Fibroblast of lung (primary cell): Measurements from ENCODE around the gene CDYL.

Experiments
- EZH2 ChIP-seq: IDR thresholded peaks from 2 replicates; pipeline ENCODE4 v1.5.1; 2012; ENCODE audit warnings: low read length, control low read depth, mild to moderate bottlenecking; ENCODE audit errors: missing control alignments
- TF ChIP-seq, protein P1 (sequence below), 2 donors: IDR thresholded peaks in 1 of 2; conservative IDR thresholded peaks in 1 of 2; 1 replicate in 1 of 2; 2 replicates in 1 of 2; pipeline ENCODE4 v1.5.1; 2011 to 2012; ENCODE audit warnings: low read length in 2 of 2, control low read depth in 1 of 2, inconsistent platforms in 1 of 2, low read depth in 1 of 2, mild to moderate bottlenecking in 1 of 2

DNA sequence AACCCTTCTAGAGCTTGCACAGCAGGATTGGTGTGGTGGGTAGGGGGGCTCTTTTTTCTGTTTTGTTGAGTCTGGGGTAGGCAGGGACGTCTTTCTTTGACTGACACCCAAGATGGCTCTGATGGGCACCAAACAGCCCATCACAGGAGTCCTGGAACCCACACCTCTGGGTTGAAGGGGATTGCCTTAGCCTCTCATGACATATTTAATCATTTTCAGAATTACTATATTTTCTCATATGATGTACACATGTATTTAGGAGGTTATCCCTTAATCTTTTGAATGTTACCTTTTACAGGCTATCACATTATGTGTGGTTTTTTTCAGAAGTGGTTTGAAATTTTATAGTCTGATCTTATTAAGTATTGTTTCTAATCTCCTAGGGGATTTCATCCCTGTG is 163.0 kb downstream of the CDYL start:
- TF ChIP-seq, protein P1, sequence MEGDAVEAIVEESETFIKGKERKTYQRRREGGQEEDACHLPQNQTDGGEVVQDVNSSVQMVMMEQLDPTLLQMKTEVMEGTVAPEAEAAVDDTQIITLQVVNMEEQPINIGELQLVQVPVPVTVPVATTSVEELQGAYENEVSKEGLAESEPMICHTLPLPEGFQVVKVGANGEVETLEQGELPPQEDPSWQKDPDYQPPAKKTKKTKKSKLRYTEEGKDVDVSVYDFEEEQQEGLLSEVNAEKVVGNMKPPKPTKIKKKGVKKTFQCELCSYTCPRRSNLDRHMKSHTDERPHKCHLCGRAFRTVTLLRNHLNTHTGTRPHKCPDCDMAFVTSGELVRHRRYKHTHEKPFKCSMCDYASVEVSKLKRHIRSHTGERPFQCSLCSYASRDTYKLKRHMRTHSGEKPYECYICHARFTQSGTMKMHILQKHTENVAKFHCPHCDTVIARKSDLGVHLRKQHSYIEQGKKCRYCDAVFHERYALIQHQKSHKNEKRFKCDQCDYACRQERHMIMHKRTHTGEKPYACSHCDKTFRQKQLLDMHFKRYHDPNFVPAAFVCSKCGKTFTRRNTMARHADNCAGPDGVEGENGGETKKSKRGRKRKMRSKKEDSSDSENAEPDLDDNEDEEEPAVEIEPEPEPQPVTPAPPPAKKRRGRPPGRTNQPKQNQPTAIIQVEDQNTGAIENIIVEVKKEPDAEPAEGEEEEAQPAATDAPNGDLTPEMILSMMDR (conservative IDR thresholded peaks at IDR 0.05 in 1 of 2, IDR thresholded peaks at IDR 0.05 in 1 of 2; ENCODE audit: low read depth in 1 of 2, low read length in 2 of 2) = no peak
- TF ChIP-seq EZH2 = no peak
